ENCODE measurements around the gene XG.

The XG gene

GRCh38 chrX:2823795-2824386, 72.1 kb downstream of the XG start:
- no peak for DNase-seq

- DNase-seq = no peak
Measured at GRCh38 chrX:2824886-2825285, 73.0 kb downstream of the XG start.

GRCh38 chrX:2828344-2828958, 76.6 kb downstream of the XG start, which contains the start of gene GYG2:
Gene GYG2, plus strand, starts transcription at chrX:2828930. Its CDS starts 1,259 bp downstream, at chrX:2830189.
- no peak for DNase-seq

GRCh38 chrX:2828959-2829411, 77.1 kb downstream of the XG start:
- no peak for DNase-seq

- no peak for DNase-seq
Measured at GRCh38 chrX:2829469-2830246, 77.8 kb downstream of the XG start.

- DNase-seq = no peak
Measured at GRCh38 chrX:2831471-2832228, 79.8 kb downstream of the XG start.

- DNase-seq = no peak
Measured at GRCh38 chrX:2837961-2838360, 86.1 kb downstream of the XG start.

- no peak for DNase-seq
Measured at GRCh38 chrX:2840961-2841360, 89.1 kb downstream of the XG start.

GRCh38 chrX:2841537-2841936, 89.7 kb downstream of the XG start:
- DNase-seq = no peak

GRCh38 chrX:2846992-2847391, 95.2 kb downstream of the XG start:
- no peak for DNase-seq

GRCh38 chrX:2848871-2849301, 97.0 kb downstream of the XG start:
- no peak for DNase-seq

GRCh38 chrX:2854918-2855317, 103.1 kb downstream of the XG start:
- no peak for DNase-seq

- DNase-seq = no peak
Measured at GRCh38 chrX:2855761-2856160, 103.9 kb downstream of the XG start.

GRCh38 chrX:2857566-2857965, 105.7 kb downstream of the XG start:
- DNase-seq = no peak

- DNase-seq = no peak
Measured at GRCh38 chrX:2859197-2859797, 107.5 kb downstream of the XG start.

- DNase-seq = no peak
Measured at GRCh38 chrX:2862404-2862803, 110.6 kb downstream of the XG start.

GRCh38 chrX:2863646-2864045, 111.8 kb downstream of the XG start:
- DNase-seq = no peak

Data from stimulated activated CD4-positive, alpha-beta T cell treated with anti-CD3 and anti-CD28 coated beads, Interleukin-2, amount 100 ng/mL, for 48 hours (primary cell).